Muscle of arm (tissue), 12 donors: Measurements from ENCODE around the gene EPHA6. TPM values are rescaled to one million over a fixed set of nuclear protein-coding genes. Genes with fewer than 3 reads are reported as not detected.
"Not testable (repeated sequence)": the region's sequence is repeated elsewhere in the genome, so short reads cannot be mapped to it uniquely, and the experiment has no call there.

Experiments used
- DNase-seq: peaks from one replicate; pipeline ENCODE4 v3.0.0-alpha.2; 2013
- polyA plus RNA-seq, 12 donors: library from polyadenylated mRNA; unstranded; fragments of 120-200 nt; gene quantifications; one replicate each; pipeline ENCODE4 v1.2.1, GENCODE V29; 2013; ENCODE audit not compliant: insufficient read length in 12 of 12

The EPHA6 gene
- polyA plus RNA-seq, 12 donors: 0.07 to 1.5 (median 0.23) TPM; not detected in 4

- DNase-seq: no peak
These were observed 86.2 kb downstream of the EPHA6 start for GRCh38 chr3:96900566-96900965.

GRCh38 chr3:96915445-96915844, 101.1 kb downstream of the EPHA6 start:
- no peak for DNase-seq

GRCh38 chr3:96931119-96931862, 116.9 kb downstream of the EPHA6 start:
- no peak for DNase-seq

GRCh38 chr3:96942131-96942530, 127.7 kb downstream of the EPHA6 start:
- DNase-seq: not testable (repeated sequence)

- no peak for DNase-seq
These were observed 144.5 kb downstream of the EPHA6 start for GRCh38 chr3:96958856-96959255.

GRCh38 chr3:96959474-96959873, 145.1 kb downstream of the EPHA6 start:
- DNase-seq: no peak

- DNase-seq: no peak
These were observed 145.7 kb downstream of the EPHA6 start for GRCh38 chr3:96959901-96960641.

GRCh38 chr3:96960661-96961330, 146.4 kb downstream of the EPHA6 start:
- DNase-seq: no peak

- DNase-seq: no peak
These were observed 147.2 kb downstream of the EPHA6 start for GRCh38 chr3:96961576-96961975.

GRCh38 chr3:96966181-96966929, 152.0 kb downstream of the EPHA6 start:
- no peak for DNase-seq

- no peak for DNase-seq
These were observed 155.8 kb downstream of the EPHA6 start for GRCh38 chr3:96970211-96970610.

GRCh38 chr3:96977671-96978070, 163.3 kb downstream of the EPHA6 start:
- DNase-seq: no peak

- DNase-seq: not testable (repeated sequence)
These were observed 169.3 kb downstream of the EPHA6 start for GRCh38 chr3:96983716-96984115.

GRCh38 chr3:96986241-96986640, 171.8 kb downstream of the EPHA6 start:
- no peak for DNase-seq

GRCh38 chr3:96991231-96991630, 176.8 kb downstream of the EPHA6 start:
- DNase-seq: peak; percentile 10

GRCh38 chr3:96991800-96992365, 177.5 kb downstream of the EPHA6 start:
- DNase-seq: peak; percentile 30

- DNase-seq: no peak
These were observed 180.6 kb downstream of the EPHA6 start for GRCh38 chr3:96994988-96995387.

- no peak for DNase-seq
These were observed 181.6 kb downstream of the EPHA6 start for GRCh38 chr3:96996009-96996408.

GRCh38 chr3:97001611-97002010, 187.2 kb downstream of the EPHA6 start:
- no peak for DNase-seq

- DNase-seq: no peak
These were observed 195.1 kb downstream of the EPHA6 start for GRCh38 chr3:97009427-97010019.
